H9 (cell line): ENCODE measurements around the gene SLC25A43. TPM values are rescaled to one million over a fixed set of nuclear protein-coding genes. Genes with fewer than 3 reads are reported as not detected.
"Not testable (repeated sequence)": the region's sequence is repeated elsewhere in the genome, so short reads cannot be mapped to it uniquely, and the experiment has no call there.

Experiments used
- DNase-seq: peaks from one replicate; pipeline ENCODE4 v3.0.0-alpha.2; 2017
- H2AFZ ChIP-seq: one replicate; pipeline ENCODE4 v1.6.1; 2013; ENCODE audit warnings: mild to moderate bottlenecking, low read length, control low read depth, moderate library complexity
- H2AK5ac ChIP-seq: 2 replicates; pipeline ENCODE4 v1.6.1; 2013; ENCODE audit warnings: low read length, control low read depth, mixed read lengths; ENCODE audit not compliant: insufficient read length
- H2BK120ac ChIP-seq: one replicate; pipeline ENCODE4 v1.6.1; 2013; ENCODE audit warnings: low read depth, mild to moderate bottlenecking, low read length, control low read depth, inconsistent platforms; ENCODE audit not compliant: poor library complexity, severe bottlenecking
- H2BK12ac ChIP-seq: 2 replicates; pipeline ENCODE4 v1.6.1; 2013; ENCODE audit warnings: low read length, control low read depth, mixed read lengths, low read depth; ENCODE audit not compliant: insufficient read length
- H2BK15ac ChIP-seq: 2 replicates; pipeline ENCODE4 v1.6.1; 2013; ENCODE audit warnings: low read depth, low read length, control low read depth
- H2BK20ac ChIP-seq: one replicate; pipeline ENCODE4 v1.6.1; 2013; ENCODE audit warnings: low read depth, mild to moderate bottlenecking, low read length, control low read depth, inconsistent platforms; ENCODE audit not compliant: poor library complexity, severe bottlenecking
- H2BK5ac ChIP-seq: 2 replicates; pipeline ENCODE4 v1.6.1; 2013; ENCODE audit warnings: low read length, control low read depth, mixed read lengths; ENCODE audit not compliant: insufficient read length
- H3K14ac ChIP-seq: 2 replicates; pipeline ENCODE4 v1.6.1; 2013; ENCODE audit warnings: low read length, control low read depth; ENCODE audit not compliant: insufficient read depth
- H3K18ac ChIP-seq: 2 replicates; pipeline ENCODE4 v1.6.1; 2013; ENCODE audit warnings: low read depth, mild to moderate bottlenecking, mixed read lengths, low read length, control low read depth; ENCODE audit not compliant: insufficient read length
- H3K23ac ChIP-seq: 2 replicates; pipeline ENCODE4 v1.6.1; 2013; ENCODE audit warnings: low read length, control low read depth, mixed read lengths, low read depth; ENCODE audit not compliant: insufficient read length
- H3K23me2 ChIP-seq: 2 replicates; pipeline ENCODE4 v1.6.1; 2013; ENCODE audit warnings: low read depth, mild to moderate bottlenecking, mixed read lengths, low read length, control low read depth; ENCODE audit not compliant: insufficient read length, poor library complexity, severe bottlenecking
- H3K27ac ChIP-seq: 2 replicates; pipeline ENCODE4 v1.5.1; 2013; ENCODE audit warnings: low read length, control low read depth, mixed read lengths, low read depth; ENCODE audit not compliant: insufficient read length
- H3K27me3 ChIP-seq: 2 replicates; pipeline ENCODE4 v1.6.1; 2013; ENCODE audit warnings: low read length, control low read depth, inconsistent platforms; ENCODE audit not compliant: insufficient read depth
- H3K4ac ChIP-seq: 2 replicates; pipeline ENCODE4 v1.6.1; 2013; ENCODE audit warnings: low read depth, mild to moderate bottlenecking, control low read depth, inconsistent platforms, low read length, moderate library complexity
- H3K4me1 ChIP-seq: 2 replicates; pipeline ENCODE4 v1.6.1; 2013; ENCODE audit warnings: low read length, control low read depth, inconsistent platforms; ENCODE audit not compliant: insufficient read depth
- H3K4me2 ChIP-seq: 2 replicates; pipeline ENCODE4 v1.6.1; 2013; ENCODE audit warnings: low read length, control low read depth, mixed read lengths; ENCODE audit not compliant: insufficient read length, insufficient read depth
- H3K56ac ChIP-seq: 2 replicates; pipeline ENCODE4 v1.6.1; 2013; ENCODE audit warnings: low read depth, mild to moderate bottlenecking, mixed read lengths, low read length, control low read depth; ENCODE audit not compliant: insufficient read length
- H3K79me1 ChIP-seq: 2 replicates; pipeline ENCODE4 v1.6.1; 2013; ENCODE audit warnings: low read depth, mild to moderate bottlenecking, moderate library complexity, low read length, control low read depth, inconsistent platforms; ENCODE audit not compliant: insufficient read depth, poor library complexity, severe bottlenecking
- H3K79me2 ChIP-seq: 2 replicates; pipeline ENCODE4 v1.6.1; 2013; ENCODE audit warnings: low read length, control low read depth, inconsistent platforms; ENCODE audit not compliant: insufficient read depth
- H3K9ac ChIP-seq: 2 replicates; pipeline ENCODE4 v1.6.1; 2013; ENCODE audit warnings: low read length, control low read depth, mixed read lengths; ENCODE audit not compliant: insufficient read length; ENCODE audit errors: extremely low read depth
- H3K9me3 ChIP-seq: one replicate; pipeline ENCODE4 v1.6.1; 2013; ENCODE audit warnings: low read depth, low read length, inconsistent platforms; ENCODE audit not compliant: control insufficient read depth
- H3T11ph ChIP-seq: one replicate; pipeline ENCODE4 v1.6.1; 2013; ENCODE audit warnings: mild to moderate bottlenecking, low read length, control low read depth, inconsistent platforms
- H4K20me1 ChIP-seq: one replicate; pipeline ENCODE4 v1.6.1; 2013; ENCODE audit not compliant: control insufficient read depth, insufficient read length, insufficient read depth
- H4K5ac ChIP-seq: 2 replicates; pipeline ENCODE4 v1.6.1; 2013; ENCODE audit warnings: low read depth, mild to moderate bottlenecking, mixed read lengths, low read length, control low read depth; ENCODE audit not compliant: insufficient read length
- H4K8ac ChIP-seq: replicated peaks from 2 replicates; pipeline ENCODE4 v1.6.1; 2013; ENCODE audit warnings: low read length, control low read depth, mixed read lengths, low read depth; ENCODE audit not compliant: insufficient read length
- H4K91ac ChIP-seq: 2 replicates; pipeline ENCODE4 v1.6.1; 2013; ENCODE audit warnings: low read depth, mild to moderate bottlenecking, moderate library complexity, mixed read lengths, low read length, control low read depth; ENCODE audit not compliant: insufficient read length
- H3K27ac Mint-ChIP-seq, 3 experiments: 2 replicates in 2 of 3; 3 replicates in 1 of 3; pipeline ENCODE4 v1.8.0; 2020 to 2021; ENCODE audit warnings: mixed read lengths in 3 of 3, mild to moderate bottlenecking in 1 of 3, moderate library complexity in 1 of 3
- H3K27me3 Mint-ChIP-seq: 2 replicates; pipeline ENCODE4 v1.8.0; 2021; ENCODE audit warnings: low read depth, mild to moderate bottlenecking, moderate library complexity, mixed read lengths
- H3K36me3 Mint-ChIP-seq, 3 experiments: 2 replicates in 2 of 3; 3 replicates in 1 of 3; pipeline ENCODE4 v1.8.0; 2020 to 2021; ENCODE audit warnings: low read depth in 3 of 3, mixed read lengths in 3 of 3; ENCODE audit not compliant: insufficient read depth in 1 of 3
- H3K4me1 Mint-ChIP-seq, 2 experiments: 2 replicates each; pipeline ENCODE4 v1.8.0; 2020; ENCODE audit warnings: mixed read lengths in 2 of 2
- H3K4me3 Mint-ChIP-seq, 2 experiments: 2 replicates in 1 of 2; 3 replicates in 1 of 2; pipeline ENCODE4 v1.8.0; 2020 to 2021; ENCODE audit warnings: mild to moderate bottlenecking in 2 of 2, mixed read lengths in 2 of 2, moderate library complexity in 1 of 2
- H3K9me3 Mint-ChIP-seq, 2 experiments: 2 replicates in 1 of 2; 3 replicates in 1 of 2; pipeline ENCODE4 v1.8.0; 2020; ENCODE audit warnings: mild to moderate bottlenecking in 2 of 2, mixed read lengths in 2 of 2, moderate library complexity in 1 of 2
- WGBS: extraction: QIAGEN DNeasy Blood & Tissue Kit; methylation state at CpG from one replicate; pipeline ENCODE4 v1.1.7; 2013; ENCODE audit warnings: missing lambda C conversion rate, low lambda C conversion rate, mixed read lengths; ENCODE audit not compliant: insufficient read length; ENCODE audit errors: extremely low coverage; 5-methylcytosine and 5-hydroxymethylcytosine counted together
- total RNA-seq: library from RNA; stranded (reverse); gene quantifications from 2 replicates; pipeline ENCODE4 v1.2.1, GENCODE V29; 2021

Gene SLC25A43
- total RNA-seq, 1 experiment from 2014 or later: 3.7 TPM

GRCh38 chrX:119387426-119387825 is 11.7 kb upstream of the SLC25A43 start:
- Mint-ChIP-seq H3K4me1 (peaks cover 10% of the 10 kb centered on the region in 2 experiments), H3K9me3 (peaks cover 66 to 71% of the 10 kb centered on the region in 2 experiments)
- H4K91ac ChIP-seq, H3K18ac ChIP-seq, H4K5ac ChIP-seq, H2BK5ac ChIP-seq, H3K9ac ChIP-seq, H2AFZ ChIP-seq, H3K23ac ChIP-seq, H3K27ac ChIP-seq, H2BK12ac ChIP-seq, H3K27me3 ChIP-seq, DNase-seq, H3K23me2 ChIP-seq, H2BK20ac ChIP-seq, H3K56ac ChIP-seq, H3K4me2 ChIP-seq, H4K20me1 ChIP-seq, H3K79me1 ChIP-seq, H3K4me1 ChIP-seq, H2BK120ac ChIP-seq, H4K8ac ChIP-seq, H3K4me3 Mint-ChIP-seq, H2BK15ac ChIP-seq, H3K27ac Mint-ChIP-seq, H3K4ac ChIP-seq, H3K14ac ChIP-seq, H2AK5ac ChIP-seq, H3T11ph ChIP-seq, H3K36me3 Mint-ChIP-seq, H3K27me3 Mint-ChIP-seq, H3K79me2 ChIP-seq: not testable (repeated sequence)
- peaks cover 22% of the 10 kb centered on the region for H3K9me3 ChIP-seq
- WGBS: no CpG with 5 or more reads among the region's 20 CpGs
